Transverse colon (tissue), 4 donors: ENCODE data around the gene KCNG1. TPM values are rescaled to one million over a fixed set of nuclear protein-coding genes. Genes with fewer than 3 reads are reported as not detected.
A peak's percentile ranks its signal among the peaks of the same experiment; 100 is the strongest.

ENCODE experiments used
- DNase-seq: peaks from one replicate; pipeline ENCODE4 v3.0.0-alpha.2; 2019
- H3K27ac ChIP-seq, 4 donors: fragments of 200-600 bp; sonication (generic); 2 replicates each; pipeline ENCODE4 v1.5.1; 2016 to 2018; ENCODE audit warnings: inconsistent platforms in 4 of 4
- H3K27me3 ChIP-seq: fragments of 200-600 bp; sonication (generic); 2 replicates; pipeline ENCODE4 v1.5.1; 2017; ENCODE audit warnings: inconsistent platforms
- H3K36me3 ChIP-seq, 4 donors: fragments of 200-600 bp; sonication (generic); 2 replicates each; pipeline ENCODE4 v1.5.1; 2017 to 2019; ENCODE audit warnings: inconsistent platforms in 4 of 4
- H3K4me1 ChIP-seq, 4 donors: fragments of 200-600 bp; sonication (generic); 2 replicates each; pipeline ENCODE4 v1.5.1; 2017 to 2020; ENCODE audit warnings: inconsistent platforms in 4 of 4
- H3K4me3 ChIP-seq, 4 donors: fragments of 200-600 bp; sonication (generic); 1 replicate in 1 of 4; 2 replicates in 3 of 4; pipeline versions ENCODE4 v1.5.1 to v1.6.1; 2017 to 2019; ENCODE audit warnings: inconsistent platforms in 4 of 4
- H3K9me3 ChIP-seq, 2 donors: fragments of 200-600 bp; sonication (generic); 2 replicates each; pipeline ENCODE4 v1.5.1; 2017 to 2019; ENCODE audit warnings: inconsistent platforms in 2 of 2
- CTCF ChIP-seq, 5 experiments: fragments of 200-600 bp in 3 of 5; fragments of 450-650 bp in 2 of 5; sonication (generic) in 3 of 5; IDR thresholded peaks; 1 replicate in 2 of 5; 2 replicates in 3 of 5; pipeline ENCODE4 v1.5.1; 2016 to 2017; ENCODE audit warnings: antibody characterized with exemption in 5 of 5, inconsistent platforms in 3 of 5, mild to moderate bottlenecking in 2 of 5, moderate library complexity in 1 of 5
- EP300 ChIP-seq: sonication (generic); formaldehyde crosslinking; IDR thresholded peaks from one replicate; pipeline ENCODE4 v1.6.1; 2017; ENCODE audit warnings: antibody characterized with exemption, low read depth
- POLR2A ChIP-seq: fragments of 450-650 bp; IDR thresholded peaks from one replicate; pipeline ENCODE4 v1.6.1; 2016; ENCODE audit warnings: antibody characterized with exemption, mild to moderate bottlenecking, moderate library complexity
- POLR2AphosphoS5 ChIP-seq, 3 donors: sonication (generic); formaldehyde crosslinking; IDR thresholded peaks; one replicate each; pipeline ENCODE4 v1.6.1; 2016; ENCODE audit warnings: antibody characterized with exemption in 3 of 3
- WGBS, 2 donors: methylation state at CpG; one replicate each; pipeline ENCODE4 v1.1.5; 2018; ENCODE audit warnings: low coverage in 1 of 2; 5-methylcytosine and 5-hydroxymethylcytosine counted together
- in situ Hi-C, 4 donors: fragments of 200-750 bp; cut with MboI; loops; one replicate each; pipeline versions ENCODE4 v1.15.0 to v1.15.1; 2017; ENCODE audit warnings: low sequenced_read_pairs in 3 of 4, low pct_ligation_motif_present in 1 of 4, low pct_unique_long_range_greater_than_20kb in 1 of 4
- intact Hi-C: fragments of 100-400 bp; cut with DNase I; formaldehyde crosslinking; loops from one replicate; pipeline ENCODE4 v1.15.1; 2023; ENCODE audit warnings: low total_unique reads
- total RNA-seq, 4 donors: library from RNA; depleted of rRNA; stranded (reverse); fragments of >200 nt; gene quantifications; one replicate each; pipeline ENCODE4 v1.1.0, GENCODE V29; 2016

KCNG1 gene
- total RNA-seq, 4 donors from 2014 or later: 3.8 to 36.3 (median 8.9) TPM

GRCh38 chr20:50991076-50991475 is 31.8 kb downstream of the KCNG1 start:
- intact Hi-C loops (no loop called here), in situ Hi-C loops (loop anchor here (10.0 to 25.0 kb wide), 4 partner anchors 314 to 646 kb away; no protein-coding TSS in a partner anchor)
- no peaks in the 10 kb centered on the region for H3K9me3 ChIP-seq
- no peaks in the 10 kb centered on the region for H3K36me3 ChIP-seq
- H3K4me3 ChIP-seq: no peak overlapping the region
- no peak for TF ChIP-seq EP300
- no peak for TF ChIP-seq CTCF (IDR thresholded peaks at IDR 0.05)
- TF ChIP-seq POLR2A: no peak
- TF ChIP-seq POLR2AphosphoS5 (IDR thresholded peaks at IDR 0.05): no peak
- H3K27me3 ChIP-seq: peaks cover 11% of the 10 kb centered on the region
- no peak overlapping the region for H3K27ac ChIP-seq
- peaks cover 0 to 3% (median 0%) of the 10 kb centered on the region in 4 donors for H3K4me1 ChIP-seq
- DNase-seq: no peak
- 81% methylated on average over 3 of the region's 3 CpGs; no CpG with 5 or more reads in 1 of the 2 donors for WGBS, 2 donors

GRCh38 chr20:50987493-50988210 is 35.3 kb downstream of the KCNG1 start:
- Histone ChIP-seq H3K9me3 (no peaks in the 10 kb centered on the region), H3K4me3 (no peak overlapping the region), H3K27ac (no peak overlapping the region), H3K27me3 (peaks cover 27% of the 10 kb centered on the region), H3K4me1 (peaks cover 0 to 3% (median 1%) of the 10 kb centered on the region in 4 donors), H3K36me3 (no peaks in the 10 kb centered on the region)
- intact Hi-C loops (loop anchor here (2.0 kb wide), 1 partner anchor 319 kb away; no protein-coding TSS in a partner anchor), in situ Hi-C loops (loop anchor here (5.0 to 25.0 kb wide), 5 partner anchors 320 to 650 kb away; no protein-coding TSS in a partner anchor)
- TF ChIP-seq POLR2AphosphoS5 (IDR thresholded peaks at IDR 0.05) (no peak), POLR2A (no peak), CTCF (IDR thresholded peaks at IDR 0.05) (peak; percentile 86 to 98 (median 89)), EP300 (no peak)
- 13% methylated on average over 13 of the region's 13 CpGs; no CpG with 5 or more reads in 1 of the 2 donors for WGBS, 2 donors
- DNase-seq: peak; percentile 69

- no peak overlapping the region for H3K4me3 ChIP-seq
- TF ChIP-seq CTCF (IDR thresholded peaks at IDR 0.05) (no peak), POLR2AphosphoS5 (IDR thresholded peaks at IDR 0.05) (no peak), POLR2A (no peak), EP300 (no peak)
- H3K9me3 ChIP-seq: no peaks in the 10 kb centered on the region
- H3K36me3 ChIP-seq: no peaks in the 10 kb centered on the region
- no peak overlapping the region for H3K27ac ChIP-seq
- WGBS, 2 donors: 20 to 63% methylated on average over 2 of the region's 2 CpGs
- H3K27me3 ChIP-seq: peaks cover 34% of the 10 kb centered on the region
- in situ Hi-C loops: loop anchor here (10.0 to 25.0 kb wide), 4 partner anchors 341 to 654 kb away; no protein-coding TSS in a partner anchor
- no peak for DNase-seq
- intact Hi-C loops: no loop called here
- peaks cover 0 to 12% (median 8%) of the 10 kb centered on the region in 4 donors for H3K4me1 ChIP-seq
Measured at GRCh38 chr20:50983321-50983720, 39.6 kb downstream of the KCNG1 start.

- H3K9me3 ChIP-seq: no peaks in the 10 kb centered on the region
- intact Hi-C loops (no loop called here), in situ Hi-C loops (loop anchor here (10.0 to 25.0 kb wide), 4 partner anchors 342 to 655 kb away; no protein-coding TSS in a partner anchor)
- H3K4me3 ChIP-seq: no peak overlapping the region
- no peak for TF ChIP-seq CTCF (IDR thresholded peaks at IDR 0.05)
- no peak for TF ChIP-seq EP300
- TF ChIP-seq POLR2A: no peak
- no peak for TF ChIP-seq POLR2AphosphoS5 (IDR thresholded peaks at IDR 0.05)
- H3K4me1 ChIP-seq: peaks cover 0 to 12% (median 7%) of the 10 kb centered on the region in 4 donors
- peak overlapping the region in 2 of 4 donors; percentile 11 to 47 for H3K27ac ChIP-seq
- H3K27me3 ChIP-seq: peaks cover 43% of the 10 kb centered on the region
- peak; percentile 67 for DNase-seq
- H3K36me3 ChIP-seq: no peaks in the 10 kb centered on the region
- 11% methylated on average over 4 of the region's 4 CpGs; no CpG with 5 or more reads in 1 of the 2 donors for WGBS, 2 donors
Measured at GRCh38 chr20:50982363-50982762, 40.5 kb downstream of the KCNG1 start.
